ENCODE results near the gene HNRNPLL.

- TF ChIP-seq CTCF (IDR thresholded peaks at IDR 0.05; ENCODE audit: low read depth, low read length, missing input control) (no peak), YY1 (IDR thresholded peaks at IDR 0.05) (no peak), REST (IDR thresholded peaks at IDR 0.05) (no peak), JUND (IDR thresholded peaks at IDR 0.05) (no peak), HNF4A (conservative IDR thresholded peaks at IDR 0.05) (no peak), SP1 (IDR thresholded peaks at IDR 0.05) (no peak)
These were observed 49.2 kb downstream of the HNRNPLL start for GRCh38 chr2:38553554-38553953.

Data from liver (tissue), 3 donors.